ENCODE results near the gene ATXN1. TPM values are rescaled to one million over a fixed set of nuclear protein-coding genes. Genes with fewer than 3 reads are reported as not detected.

ATXN1 gene
- total and polyA plus RNA-seq, 2 of the 8 experiments (the other 6 are each of a cell fraction or from before 2014, with no cell fraction given), result 1.6 to 4.0 TPM

DNA sequence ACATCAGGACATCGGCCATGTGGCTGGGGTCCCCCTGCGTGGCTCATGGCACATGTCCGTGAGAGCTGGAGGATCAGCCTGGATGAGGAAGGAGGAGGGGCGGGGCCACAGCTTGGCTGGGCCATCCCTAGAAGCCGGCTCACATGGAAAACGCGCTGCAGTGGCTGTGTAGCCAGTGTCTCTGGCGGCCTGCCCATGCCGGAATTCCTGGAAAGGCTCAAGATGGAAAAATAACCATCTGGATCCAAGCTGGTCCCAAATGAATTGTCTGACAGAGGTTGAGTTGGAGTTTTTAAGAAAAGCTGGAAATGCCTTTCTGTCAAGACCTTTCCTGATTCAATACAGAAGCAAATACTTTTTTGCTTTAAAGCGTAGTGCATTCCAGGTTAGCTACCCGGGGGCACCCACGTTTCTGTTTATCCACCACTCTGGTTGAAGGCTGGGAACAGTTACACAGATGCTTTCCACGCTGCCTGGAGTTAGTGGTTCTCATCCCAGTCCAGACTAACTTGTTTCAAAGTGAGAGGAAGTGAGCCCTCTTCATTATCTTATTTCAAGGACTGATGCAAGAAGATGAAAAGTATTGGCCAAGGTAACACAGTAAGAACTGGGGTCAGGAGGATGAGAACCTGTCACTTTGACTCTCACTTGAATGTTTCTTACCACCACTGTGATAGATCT lies 423.8 kb downstream of the ATXN1 start:
- Histone ChIP-seq H4K8ac (ENCODE audit: extremely low read depth, insufficient read depth, low read length) (no peak overlapping the region), H4K5ac (ENCODE audit: insufficient read length, low read depth, low read length) (no peak overlapping the region), H2BK12ac (ENCODE audit: low read depth, low read length) (no peak overlapping the region), H3K4ac (replicated peaks; ENCODE audit: insufficient read length, low read depth, low read length) (no peak overlapping the region), H3K4me3 (ENCODE audit: extremely low read depth in 1 of 4, insufficient read depth in 2 of 4, low read depth in 3 of 4, low read length in 4 of 4) (no peak overlapping the region), H3K79me1 (ENCODE audit: low read depth, low read length) (no peaks in the 10 kb centered on the region), H2BK120ac (replicated peaks; ENCODE audit: low read depth, low read length) (no peak overlapping the region), H3K79me2 (ENCODE audit: control insufficient read depth in 1 of 2, insufficient read depth in 2 of 2, low read length in 2 of 2) (no peaks in the 10 kb centered on the region), H3K27ac (ENCODE audit: low read depth, low read length) (no peak overlapping the region), H2AK5ac (ENCODE audit: low read depth, low read length) (no peak overlapping the region), H3K14ac (ENCODE audit: insufficient read length) (no peak overlapping the region), H3K9ac (replicated peaks in 1 of 4; ENCODE audit: extremely low read depth in 1 of 4, low read depth in 3 of 4, low read length in 3 of 4) (no peak overlapping the region), H3K27me3 (replicated peaks in 1 of 4; ENCODE audit: control insufficient read depth in 3 of 4, extremely low read depth in 1 of 4, insufficient read depth in 3 of 4, low read length in 3 of 4) (no peaks in the 10 kb centered on the region), H3K36me3 (ENCODE audit: control insufficient read depth in 2 of 4, insufficient read depth in 4 of 4, low read length in 3 of 4) (no peaks in the 10 kb centered on the region), H3K4me2 (ENCODE audit: insufficient read depth in 1 of 2, low read depth in 2 of 2, low read length in 2 of 2) (no peak overlapping the region), H2BK20ac (ENCODE audit: low read length) (no peak overlapping the region), H3K56ac (replicated peaks; ENCODE audit: insufficient read length, low read depth, low read length) (no peak overlapping the region), H2BK5ac (ENCODE audit: low read depth, low read length) (no peak overlapping the region), H4K91ac (replicated peaks; ENCODE audit: insufficient read length, low read length) (no peak overlapping the region), H4K20me1 (replicated peaks in 1 of 2; ENCODE audit: control insufficient read depth in 1 of 2, insufficient read depth in 2 of 2, low read length in 2 of 2) (no peaks in the 10 kb centered on the region), H2AFZ (ENCODE audit: low read length) (no peak overlapping the region), H3K23ac (ENCODE audit: insufficient read length) (no peak overlapping the region), H3K18ac (ENCODE audit: extremely low read depth, low read length) (no peak overlapping the region), H2BK15ac (ENCODE audit: low read length) (no peak overlapping the region), H3K23me2 (ENCODE audit: low read depth, low read length) (no peaks in the 10 kb centered on the region), H3K9me3 (ENCODE audit: insufficient read depth in 2 of 2, low read depth in 1 of 2, low read length in 1 of 2) (no peaks in the 10 kb centered on the region), H3K4me1 (replicated peaks in 1 of 4; ENCODE audit: control insufficient read depth in 3 of 4, insufficient read depth in 4 of 4, low read length in 3 of 4) (peaks cover 0 to 3% (median 0%) of the 10 kb centered on the region in 4 experiments; a peak in 1 of 7 replicates)
- FAIRE-seq, result no peak
- CTCF ChIA-PET (ENCODE audit: partially characterized antibody), result interaction anchor here (0.7 to 9.7 kb wide), 9 partner anchors 12 to 89 kb away, joined by 3 to 92 read pairs (median 5); no protein-coding TSS in a partner anchor
- TF ChIP-seq, protein P1, sequence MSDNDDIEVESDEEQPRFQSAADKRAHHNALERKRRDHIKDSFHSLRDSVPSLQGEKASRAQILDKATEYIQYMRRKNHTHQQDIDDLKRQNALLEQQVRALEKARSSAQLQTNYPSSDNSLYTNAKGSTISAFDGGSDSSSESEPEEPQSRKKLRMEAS (IDR thresholded peaks at IDR 0.05), result peak; percentile 54
- TF ChIP-seq BRCA1 (IDR thresholded peaks at IDR 0.05; ENCODE audit: low read depth, low read length), result no peak
- POLR2A ChIA-PET (ENCODE audit: partially characterized antibody), result interaction anchor here (1.2 kb wide), 1 partner anchor 18 kb away, joined by 3 read pairs; no protein-coding TSS in a partner anchor
- 87% methylated on average over 13 of the region's 13 CpGs; no CpG with 5 or more reads in 1 of the 2 experiments for WGBS, 2 experiments (ENCODE audit: extremely low coverage in 1 of 2, insufficient coverage in 1 of 2, insufficient read length in 1 of 2, insufficient replicate concordance in 2 of 2, low coverage in 1 of 2, low lambda C conversion rate in 2 of 2, missing lambda C conversion rate in 1 of 2)
- no peak for DNase-seq (ENCODE audit: low read depth in 1 of 2, low spot score in 2 of 2)
